GM23338 (cell line): ENCODE measurements around the gene OR51V1. TPM values are rescaled to one million over a fixed set of nuclear protein-coding genes. Genes with fewer than 3 reads are reported as not detected.

ENCODE experiments used
- ATAC-seq: fragments of 200-7000 bp; cut with Tn5 transposase; 3 replicates; pipeline ENCODE4 v1.9.1; 2020
- DNase-seq: peaks from one replicate; pipeline ENCODE4 v3.0.0-alpha.2; 2015; ENCODE audit warnings: low spot score
- H2AFZ ChIP-seq: fragments of 200-600 bp; sonication (generic); 2 replicates; pipeline ENCODE4 v1.8.0; 2016; ENCODE audit warnings: antibody characterized with exemption, mild to moderate bottlenecking, moderate library complexity
- H3F3A ChIP-seq: fragments of 200-600 bp; sonication (generic); replicated peaks from 2 replicates; pipeline ENCODE4 v1.8.0; 2017; ENCODE audit warnings: antibody characterized with exemption, mixed run types, low read depth
- H3K27ac ChIP-seq: fragments of 200-600 bp; sonication (generic); 2 replicates; pipeline ENCODE4 v1.6.1; 2016; ENCODE audit warnings: low read depth
- H3K27me3 ChIP-seq: fragments of 200-600 bp; sonication (generic); 2 replicates; pipeline ENCODE4 v1.8.0; 2016; ENCODE audit warnings: mild to moderate bottlenecking, mixed run types, moderate library complexity; ENCODE audit not compliant: insufficient read depth
- H3K36me3 ChIP-seq: fragments of 200-600 bp; sonication (generic); 2 replicates; pipeline ENCODE4 v1.8.0; 2016; ENCODE audit warnings: mild to moderate bottlenecking; ENCODE audit not compliant: insufficient read depth
- H3K4me1 ChIP-seq: fragments of 200-600 bp; sonication (generic); 2 replicates; pipeline ENCODE4 v1.8.0; 2016; ENCODE audit warnings: mild to moderate bottlenecking, moderate library complexity; ENCODE audit not compliant: insufficient read depth
- H3K4me2 ChIP-seq: fragments of 200-600 bp; sonication (generic); 2 replicates; pipeline ENCODE4 v1.7.1; 2017; ENCODE audit warnings: mixed run types
- H3K4me3 ChIP-seq: fragments of 200-600 bp; sonication (generic); 2 replicates; pipeline ENCODE4 v1.6.1; 2016; ENCODE audit warnings: mixed run types
- H3K79me2 ChIP-seq: fragments of 200-600 bp; sonication (generic); replicated peaks from 2 replicates; pipeline ENCODE4 v1.8.0; 2017; ENCODE audit warnings: mild to moderate bottlenecking; ENCODE audit not compliant: insufficient read depth
- H3K9me2 ChIP-seq: fragments of 200-600 bp; sonication (generic); 2 replicates; pipeline ENCODE4 v1.8.0; 2017; ENCODE audit not compliant: insufficient read depth
- H4K20me1 ChIP-seq: fragments of 200-600 bp; sonication (generic); replicated peaks from 2 replicates; pipeline ENCODE4 v1.8.0; 2017; ENCODE audit warnings: mild to moderate bottlenecking; ENCODE audit not compliant: insufficient read depth
- H3K27ac Mint-ChIP-seq: 2 replicates; pipeline ENCODE4 v1.8.0; 2020; ENCODE audit warnings: inconsistent platforms, mild to moderate bottlenecking, moderate library complexity, mixed read lengths
- H3K27me3 Mint-ChIP-seq: 3 replicates; pipeline ENCODE4 v1.8.0; 2022; ENCODE audit warnings: low read depth, mild to moderate bottlenecking, moderate library complexity, mixed read lengths, inconsistent platforms; ENCODE audit not compliant: insufficient read depth, poor library complexity
- H3K36me3 Mint-ChIP-seq: 3 replicates; pipeline ENCODE4 v1.8.0; 2021; ENCODE audit warnings: low read depth, mild to moderate bottlenecking, inconsistent platforms, moderate library complexity, mixed read lengths
- H3K4me1 Mint-ChIP-seq: 3 replicates; pipeline ENCODE4 v1.8.0; 2020; ENCODE audit warnings: mild to moderate bottlenecking, inconsistent platforms, mixed read lengths
- H3K4me3 Mint-ChIP-seq: 3 replicates; pipeline ENCODE4 v1.8.0; 2021; ENCODE audit warnings: moderate library complexity, mild to moderate bottlenecking, inconsistent platforms, mixed read lengths
- H3K9me3 Mint-ChIP-seq: 3 replicates; pipeline ENCODE4 v1.8.0; 2020; ENCODE audit warnings: moderate library complexity, mild to moderate bottlenecking, inconsistent platforms, mixed read lengths
- CREB1 ChIP-seq: fragments of 250-450 bp; sonication (Bioruptor Pico); IDR thresholded peaks from 2 replicates; pipeline ENCODE4 v1.5.0; 2020; ENCODE audit warnings: low read depth, mild to moderate bottlenecking, moderate library complexity
- EZH2 ChIP-seq: fragments of 200-600 bp; sonication (generic); IDR thresholded peaks from one replicate; pipeline ENCODE4 v1.8.0; 2017; ENCODE audit warnings: antibody characterized with exemption, mild to moderate bottlenecking, low read depth; ENCODE audit not compliant: unreplicated experiment
- EZH2phosphoT487 ChIP-seq: fragments of 200-600 bp; sonication (generic); IDR thresholded peaks from one replicate; pipeline ENCODE4 v1.8.1; 2018; ENCODE audit warnings: antibody characterized with exemption; ENCODE audit not compliant: unreplicated experiment
- JUNB ChIP-seq: IDR thresholded peaks from one replicate; pipeline ENCODE4 v1.6.1; 2016; ENCODE audit warnings: antibody characterized with exemption; ENCODE audit not compliant: unreplicated experiment
- NANOG ChIP-seq: IDR thresholded peaks from 2 replicates; pipeline ENCODE4 v1.6.1; 2016; ENCODE audit warnings: antibody characterized with exemption, borderline replicate concordance
- POLR2AphosphoS5 ChIP-seq: IDR thresholded peaks from 2 replicates; pipeline ENCODE4 v1.6.1; 2016; ENCODE audit warnings: antibody characterized with exemption, low read depth
- STAT1 ChIP-seq: IDR thresholded peaks from one replicate; pipeline ENCODE4 v1.6.1; 2016; ENCODE audit warnings: antibody characterized with exemption; ENCODE audit not compliant: unreplicated experiment
- ZNF114 ChIP-seq: fragments of 250-450 bp; sonication (Bioruptor Pico); IDR thresholded peaks from 2 replicates; pipeline ENCODE4 v1.5.0; 2020; ENCODE audit warnings: mild to moderate bottlenecking, moderate library complexity
- ZNF331 ChIP-seq: fragments of 250-450 bp; sonication (Bioruptor Pico); IDR thresholded peaks from 2 replicates; pipeline ENCODE4 v1.5.0; 2020; ENCODE audit warnings: low read depth, mild to moderate bottlenecking, moderate library complexity
- polyA plus RNA-seq: library from polyadenylated mRNA; unstranded; fragments of >200 nt; fragmentation: Nextera tagmentation; extraction: Ambion mirVana; gene quantifications from 2 replicates; pipeline ENCODE4 v1.2.1, GENCODE V29; 2016
- total RNA-seq: library from RNA; depleted of rRNA; stranded (reverse); fragments of >200 nt; shearing (Covaris generic); gene quantifications from 2 replicates; pipeline ENCODE4 v1.2.3, GENCODE V29; 2014
- TF ChIP-seq, protein P1 (sequence below): IDR thresholded peaks from 2 replicates; pipeline ENCODE4 v1.6.1; 2016; ENCODE audit warnings: antibody characterized with exemption
- TF ChIP-seq, protein P2 (sequence below): fragments of 250-450 bp; sonication (Bioruptor Pico); IDR thresholded peaks from 2 replicates; pipeline ENCODE4 v1.5.0; 2020; ENCODE audit warnings: mild to moderate bottlenecking, moderate library complexity
- TF ChIP-seq, protein P3 (sequence below): IDR thresholded peaks from one replicate; pipeline ENCODE4 v1.6.1; 2018; ENCODE audit warnings: antibody characterized with exemption; ENCODE audit not compliant: unreplicated experiment
- TF ChIP-seq, protein P4 (sequence below), 2 experiments: fragments of 200-600 bp in 1 of 2; sonication (generic) in 1 of 2; conservative IDR thresholded peaks; 2 replicates each; pipeline versions ENCODE4 v1.5.1 to v1.6.1; 2016 to 2017; ENCODE audit warnings: antibody characterized with exemption in 2 of 2, low read depth in 2 of 2, mild to moderate bottlenecking in 2 of 2, moderate library complexity in 1 of 2

Gene OR51V1
- total and polyA plus RNA-seq, 2 experiments from 2014 or later, result not detected

DNA sequence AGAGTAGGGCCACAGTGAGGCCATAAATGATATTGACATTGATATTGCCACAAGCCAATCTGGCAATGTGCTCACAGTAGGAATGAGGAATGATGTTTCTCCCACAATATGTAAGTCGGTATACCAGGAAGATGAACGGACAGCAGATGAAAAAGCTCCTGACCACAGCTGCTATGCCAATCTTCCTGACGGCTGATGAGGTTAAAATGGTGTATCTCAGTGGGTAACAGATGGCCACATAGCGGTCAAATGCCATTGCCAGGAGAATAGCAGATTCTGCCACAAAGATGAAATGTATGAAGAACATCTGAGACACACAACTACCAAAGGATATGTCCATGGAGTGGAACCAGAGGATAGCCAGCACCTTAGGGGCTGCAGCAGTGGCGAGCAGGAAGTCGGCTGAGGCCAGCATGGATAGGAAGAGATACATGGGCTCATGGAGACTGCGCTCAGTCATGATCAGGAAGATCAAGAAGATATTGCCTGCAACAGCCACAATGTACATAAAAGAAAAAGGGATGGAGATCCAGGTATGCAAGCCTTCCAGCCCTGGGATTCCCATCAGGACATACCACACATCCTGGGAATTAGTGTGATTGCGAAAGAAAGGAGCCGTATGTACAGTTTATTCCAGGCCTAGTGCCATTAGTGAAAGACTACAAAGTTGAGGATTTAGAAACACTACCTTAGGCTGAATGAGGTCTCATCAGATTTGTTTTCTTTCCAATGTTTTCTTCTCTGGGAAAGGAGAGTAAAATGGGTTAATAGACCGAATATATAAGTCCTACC is 22.2 kb downstream of the OR51V1 start:
- H3K36me3 Mint-ChIP-seq, result no peaks in the 10 kb centered on the region
- Histone ChIP-seq H3K4me1 (no peaks in the 10 kb centered on the region), H4K20me1 (no peaks in the 10 kb centered on the region), H3K27me3 (no peaks in the 10 kb centered on the region), H3F3A (no peaks in the 10 kb centered on the region), H3K36me3 (no peaks in the 10 kb centered on the region), H3K4me2 (no peak overlapping the region), H2AFZ (no peak overlapping the region), H3K27ac (no peak overlapping the region), H3K79me2 (no peaks in the 10 kb centered on the region), H3K9me2 (no peaks in the 10 kb centered on the region), H3K4me3 (no peak overlapping the region)
- H3K9me3 Mint-ChIP-seq, result no peaks in the 10 kb centered on the region
- DNase-seq, result no peak
- ATAC-seq, result no peak
- no peak overlapping the region for H3K4me3 Mint-ChIP-seq
- no peak overlapping the region for H3K27ac Mint-ChIP-seq
- no peak for TF ChIP-seq JUNB
- no peak for TF ChIP-seq NANOG
- TF ChIP-seq POLR2AphosphoS5, result no peak
- no peak for TF ChIP-seq ZNF114 (CRISPR knock-in tag)
- TF ChIP-seq, protein P1, sequence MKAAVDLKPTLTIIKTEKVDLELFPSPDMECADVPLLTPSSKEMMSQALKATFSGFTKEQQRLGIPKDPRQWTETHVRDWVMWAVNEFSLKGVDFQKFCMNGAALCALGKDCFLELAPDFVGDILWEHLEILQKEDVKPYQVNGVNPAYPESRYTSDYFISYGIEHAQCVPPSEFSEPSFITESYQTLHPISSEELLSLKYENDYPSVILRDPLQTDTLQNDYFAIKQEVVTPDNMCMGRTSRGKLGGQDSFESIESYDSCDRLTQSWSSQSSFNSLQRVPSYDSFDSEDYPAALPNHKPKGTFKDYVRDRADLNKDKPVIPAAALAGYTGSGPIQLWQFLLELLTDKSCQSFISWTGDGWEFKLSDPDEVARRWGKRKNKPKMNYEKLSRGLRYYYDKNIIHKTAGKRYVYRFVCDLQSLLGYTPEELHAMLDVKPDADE, result no peak
- no peak for TF ChIP-seq CREB1
- no peak for TF ChIP-seq EZH2
- no peak for TF ChIP-seq STAT1
- TF ChIP-seq, protein P2, sequence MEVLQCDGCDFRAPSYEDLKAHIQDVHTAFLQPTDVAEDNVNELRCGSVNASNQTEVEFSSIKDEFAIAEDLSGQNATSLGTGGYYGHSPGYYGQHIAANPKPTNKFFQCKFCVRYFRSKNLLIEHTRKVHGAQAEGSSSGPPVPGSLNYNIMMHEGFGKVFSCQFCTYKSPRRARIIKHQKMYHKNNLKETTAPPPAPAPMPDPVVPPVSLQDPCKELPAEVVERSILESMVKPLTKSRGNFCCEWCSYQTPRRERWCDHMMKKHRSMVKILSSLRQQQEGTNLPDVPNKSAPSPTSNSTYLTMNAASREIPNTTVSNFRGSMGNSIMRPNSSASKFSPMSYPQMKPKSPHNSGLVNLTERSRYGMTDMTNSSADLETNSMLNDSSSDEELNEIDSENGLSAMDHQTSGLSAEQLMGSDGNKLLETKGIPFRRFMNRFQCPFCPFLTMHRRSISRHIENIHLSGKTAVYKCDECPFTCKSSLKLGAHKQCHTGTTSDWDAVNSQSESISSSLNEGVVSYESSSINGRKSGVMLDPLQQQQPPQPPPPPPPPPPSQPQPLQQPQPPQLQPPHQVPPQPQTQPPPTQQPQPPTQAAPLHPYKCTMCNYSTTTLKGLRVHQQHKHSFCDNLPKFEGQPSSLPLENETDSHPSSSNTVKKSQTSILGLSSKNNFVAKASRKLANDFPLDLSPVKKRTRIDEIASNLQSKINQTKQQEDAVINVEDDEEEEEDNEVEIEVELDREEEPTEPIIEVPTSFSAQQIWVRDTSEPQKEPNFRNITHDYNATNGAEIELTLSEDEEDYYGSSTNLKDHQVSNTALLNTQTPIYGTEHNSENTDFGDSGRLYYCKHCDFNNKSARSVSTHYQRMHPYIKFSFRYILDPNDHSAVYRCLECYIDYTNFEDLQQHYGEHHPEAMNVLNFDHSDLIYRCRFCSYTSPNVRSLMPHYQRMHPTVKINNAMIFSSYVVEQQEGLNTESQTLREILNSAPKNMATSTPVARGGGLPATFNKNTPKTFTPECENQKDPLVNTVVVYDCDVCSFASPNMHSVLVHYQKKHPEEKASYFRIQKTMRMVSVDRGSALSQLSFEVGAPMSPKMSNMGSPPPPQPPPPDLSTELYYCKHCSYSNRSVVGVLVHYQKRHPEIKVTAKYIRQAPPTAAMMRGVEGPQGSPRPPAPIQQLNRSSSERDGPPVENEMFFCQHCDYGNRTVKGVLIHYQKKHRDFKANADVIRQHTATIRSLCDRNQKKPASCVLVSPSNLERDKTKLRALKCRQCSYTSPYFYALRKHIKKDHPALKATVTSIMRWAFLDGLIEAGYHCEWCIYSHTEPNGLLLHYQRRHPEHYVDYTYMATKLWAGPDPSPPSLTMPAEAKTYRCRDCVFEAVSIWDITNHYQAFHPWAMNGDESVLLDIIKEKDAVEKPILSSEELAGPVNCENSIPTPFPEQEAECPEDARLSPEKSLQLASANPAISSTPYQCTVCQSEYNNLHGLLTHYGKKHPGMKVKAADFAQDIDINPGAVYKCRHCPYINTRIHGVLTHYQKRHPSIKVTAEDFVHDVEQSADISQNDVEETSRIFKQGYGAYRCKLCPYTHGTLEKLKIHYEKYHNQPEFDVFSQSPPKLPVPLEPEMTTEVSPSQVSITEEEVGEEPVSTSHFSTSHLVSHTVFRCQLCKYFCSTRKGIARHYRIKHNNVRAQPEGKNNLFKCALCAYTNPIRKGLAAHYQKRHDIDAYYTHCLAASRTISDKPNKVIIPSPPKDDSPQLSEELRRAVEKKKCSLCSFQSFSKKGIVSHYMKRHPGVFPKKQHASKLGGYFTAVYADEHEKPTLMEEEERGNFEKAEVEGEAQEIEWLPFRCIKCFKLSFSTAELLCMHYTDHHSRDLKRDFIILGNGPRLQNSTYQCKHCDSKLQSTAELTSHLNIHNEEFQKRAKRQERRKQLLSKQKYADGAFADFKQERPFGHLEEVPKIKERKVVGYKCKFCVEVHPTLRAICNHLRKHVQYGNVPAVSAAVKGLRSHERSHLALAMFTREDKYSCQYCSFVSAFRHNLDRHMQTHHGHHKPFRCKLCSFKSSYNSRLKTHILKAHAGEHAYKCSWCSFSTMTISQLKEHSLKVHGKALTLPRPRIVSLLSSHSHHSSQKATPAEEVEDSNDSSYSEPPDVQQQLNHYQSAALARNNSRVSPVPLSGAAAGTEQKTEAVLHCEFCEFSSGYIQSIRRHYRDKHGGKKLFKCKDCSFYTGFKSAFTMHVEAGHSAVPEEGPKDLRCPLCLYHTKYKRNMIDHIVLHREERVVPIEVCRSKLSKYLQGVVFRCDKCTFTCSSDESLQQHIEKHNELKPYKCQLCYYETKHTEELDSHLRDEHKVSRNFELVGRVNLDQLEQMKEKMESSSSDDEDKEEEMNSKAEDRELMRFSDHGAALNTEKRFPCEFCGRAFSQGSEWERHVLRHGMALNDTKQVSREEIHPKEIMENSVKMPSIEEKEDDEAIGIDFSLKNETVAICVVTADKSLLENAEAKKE, result no peak
- no peak for TF ChIP-seq EZH2phosphoT487
- TF ChIP-seq, protein P3, sequence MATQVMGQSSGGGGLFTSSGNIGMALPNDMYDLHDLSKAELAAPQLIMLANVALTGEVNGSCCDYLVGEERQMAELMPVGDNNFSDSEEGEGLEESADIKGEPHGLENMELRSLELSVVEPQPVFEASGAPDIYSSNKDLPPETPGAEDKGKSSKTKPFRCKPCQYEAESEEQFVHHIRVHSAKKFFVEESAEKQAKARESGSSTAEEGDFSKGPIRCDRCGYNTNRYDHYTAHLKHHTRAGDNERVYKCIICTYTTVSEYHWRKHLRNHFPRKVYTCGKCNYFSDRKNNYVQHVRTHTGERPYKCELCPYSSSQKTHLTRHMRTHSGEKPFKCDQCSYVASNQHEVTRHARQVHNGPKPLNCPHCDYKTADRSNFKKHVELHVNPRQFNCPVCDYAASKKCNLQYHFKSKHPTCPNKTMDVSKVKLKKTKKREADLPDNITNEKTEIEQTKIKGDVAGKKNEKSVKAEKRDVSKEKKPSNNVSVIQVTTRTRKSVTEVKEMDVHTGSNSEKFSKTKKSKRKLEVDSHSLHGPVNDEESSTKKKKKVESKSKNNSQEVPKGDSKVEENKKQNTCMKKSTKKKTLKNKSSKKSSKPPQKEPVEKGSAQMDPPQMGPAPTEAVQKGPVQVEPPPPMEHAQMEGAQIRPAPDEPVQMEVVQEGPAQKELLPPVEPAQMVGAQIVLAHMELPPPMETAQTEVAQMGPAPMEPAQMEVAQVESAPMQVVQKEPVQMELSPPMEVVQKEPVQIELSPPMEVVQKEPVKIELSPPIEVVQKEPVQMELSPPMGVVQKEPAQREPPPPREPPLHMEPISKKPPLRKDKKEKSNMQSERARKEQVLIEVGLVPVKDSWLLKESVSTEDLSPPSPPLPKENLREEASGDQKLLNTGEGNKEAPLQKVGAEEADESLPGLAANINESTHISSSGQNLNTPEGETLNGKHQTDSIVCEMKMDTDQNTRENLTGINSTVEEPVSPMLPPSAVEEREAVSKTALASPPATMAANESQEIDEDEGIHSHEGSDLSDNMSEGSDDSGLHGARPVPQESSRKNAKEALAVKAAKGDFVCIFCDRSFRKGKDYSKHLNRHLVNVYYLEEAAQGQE, result no peak
- TF ChIP-seq, protein P4, sequence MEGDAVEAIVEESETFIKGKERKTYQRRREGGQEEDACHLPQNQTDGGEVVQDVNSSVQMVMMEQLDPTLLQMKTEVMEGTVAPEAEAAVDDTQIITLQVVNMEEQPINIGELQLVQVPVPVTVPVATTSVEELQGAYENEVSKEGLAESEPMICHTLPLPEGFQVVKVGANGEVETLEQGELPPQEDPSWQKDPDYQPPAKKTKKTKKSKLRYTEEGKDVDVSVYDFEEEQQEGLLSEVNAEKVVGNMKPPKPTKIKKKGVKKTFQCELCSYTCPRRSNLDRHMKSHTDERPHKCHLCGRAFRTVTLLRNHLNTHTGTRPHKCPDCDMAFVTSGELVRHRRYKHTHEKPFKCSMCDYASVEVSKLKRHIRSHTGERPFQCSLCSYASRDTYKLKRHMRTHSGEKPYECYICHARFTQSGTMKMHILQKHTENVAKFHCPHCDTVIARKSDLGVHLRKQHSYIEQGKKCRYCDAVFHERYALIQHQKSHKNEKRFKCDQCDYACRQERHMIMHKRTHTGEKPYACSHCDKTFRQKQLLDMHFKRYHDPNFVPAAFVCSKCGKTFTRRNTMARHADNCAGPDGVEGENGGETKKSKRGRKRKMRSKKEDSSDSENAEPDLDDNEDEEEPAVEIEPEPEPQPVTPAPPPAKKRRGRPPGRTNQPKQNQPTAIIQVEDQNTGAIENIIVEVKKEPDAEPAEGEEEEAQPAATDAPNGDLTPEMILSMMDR (conservative IDR thresholded peaks at IDR 0.05; ENCODE audit: low read depth in 2 of 2), result no peak
- TF ChIP-seq ZNF331, result no peak
- H3K27me3 Mint-ChIP-seq, result no peaks in the 10 kb centered on the region
- no peaks in the 10 kb centered on the region for H3K4me1 Mint-ChIP-seq
